NB4 (cell line): ENCODE results near the gene ABCC4.

Source experiments
- DNase-seq: peaks from one replicate; pipeline ENCODE4 v3.0.0; 2010; ENCODE audit warnings: low read depth
- H3K4me3 ChIP-seq: one replicate; pipeline ENCODE4 v1.5.1; 2011; ENCODE audit warnings: mild to moderate bottlenecking, low read depth, low read length, moderate library complexity
- CTCF ChIP-seq: IDR thresholded peaks from one replicate; pipeline ENCODE4 v1.5.1; 2012; ENCODE audit warnings: low read depth, low read length
- MAX ChIP-seq: IDR thresholded peaks from 2 replicates; pipeline ENCODE4 v1.6.1; 2011; ENCODE audit warnings: low read depth, low read length
- MYC ChIP-seq: IDR thresholded peaks from 2 replicates; pipeline ENCODE4 v1.6.1; 2011; ENCODE audit warnings: low read depth, low read length
- POLR2A ChIP-seq: IDR thresholded peaks from 2 replicates; pipeline ENCODE4 v1.6.1; 2011; ENCODE audit warnings: mild to moderate bottlenecking; ENCODE audit not compliant: insufficient read length; ENCODE audit errors: extremely low read depth

ABCC4 gene

GRCh38 chr13:95254339-95254738 lies 46.9 kb downstream of the ABCC4 start:
- DNase-seq = no peak
- no peak overlapping the region for H3K4me3 ChIP-seq
- no peak for TF ChIP-seq MYC
- TF ChIP-seq CTCF = no peak
- no peak for TF ChIP-seq POLR2A
- no peak for TF ChIP-seq MAX

- DNase-seq = no peak
- no peak for TF ChIP-seq MAX
- no peak for TF ChIP-seq MYC
- H3K4me3 ChIP-seq = no peak overlapping the region
Measured at GRCh38 chr13:95253033-95253432, 48.2 kb downstream of the ABCC4 start.

- TF ChIP-seq MYC = no peak
- no peak for TF ChIP-seq CTCF
- TF ChIP-seq POLR2A = no peak
- TF ChIP-seq MAX = no peak
- no peak overlapping the region for H3K4me3 ChIP-seq
- DNase-seq = no peak
Measured at GRCh38 chr13:95251641-95252040, 49.6 kb downstream of the ABCC4 start.

- H3K4me3 ChIP-seq = no peak overlapping the region
- TF ChIP-seq MAX = no peak
- TF ChIP-seq POLR2A = no peak
- no peak for TF ChIP-seq CTCF
- no peak for TF ChIP-seq MYC
- DNase-seq = no peak
Measured at GRCh38 chr13:95250961-95251360, 50.3 kb downstream of the ABCC4 start.

GRCh38 chr13:95248953-95249352 lies 52.3 kb downstream of the ABCC4 start:
- DNase-seq = no peak
- H3K4me3 ChIP-seq = no peak overlapping the region
- TF ChIP-seq MAX (no peak), POLR2A (no peak), MYC (no peak), CTCF (no peak)

GRCh38 chr13:95247852-95248251 lies 53.4 kb downstream of the ABCC4 start:
- TF ChIP-seq POLR2A = no peak
- TF ChIP-seq CTCF = no peak
- no peak for TF ChIP-seq MYC
- no peak for TF ChIP-seq MAX
- no peak overlapping the region for H3K4me3 ChIP-seq
- no peak for DNase-seq

- DNase-seq = no peak
- H3K4me3 ChIP-seq = no peak overlapping the region
- TF ChIP-seq CTCF (no peak), MYC (no peak), POLR2A (no peak), MAX (no peak)
Measured at GRCh38 chr13:95247171-95247570, 54.1 kb downstream of the ABCC4 start.
